Stimulated activated CD4-positive, alpha-beta T cell treated with anti-CD3 and anti-CD28 coated beads, TNF-alpha, amount 100 ng/mL, for 24 hours (primary cell): ENCODE measurements around the gene TXNDC5.

ENCODE experiments used
- DNase-seq, 3 experiments: peaks; one replicate each; pipeline ENCODE4 v3.0.0-alpha.2; 2020; ENCODE audit warnings: low read depth in 3 of 3

The TXNDC5 gene

GRCh38 chr6:7910654-7911344 is at the start of gene TXNDC5:
TSS of gene TXNDC5 (minus strand) at chr6:7910788. CDS start at chr6:7910776, 12 bp downstream.
- peak; percentile 50 to 77 (median 59) for DNase-seq

DNA sequence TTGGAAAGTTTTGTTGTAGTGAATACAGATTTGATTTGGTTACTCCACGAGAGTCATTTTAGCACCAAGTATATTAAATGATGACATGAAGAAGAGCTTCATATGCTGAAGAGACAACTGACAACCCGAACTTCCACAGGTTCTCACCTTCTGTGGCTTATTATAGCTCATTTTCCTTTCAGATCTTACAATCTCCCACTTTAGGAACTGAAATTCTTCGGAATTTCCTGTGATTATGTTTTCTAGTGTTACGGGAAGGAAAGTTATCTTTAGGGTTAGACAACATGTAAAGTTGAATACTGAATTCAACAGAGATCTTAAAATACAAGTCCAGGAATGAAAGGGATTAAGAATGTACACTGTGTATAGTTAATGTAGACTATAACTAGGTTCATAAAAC is 49.6 kb upstream of the TXNDC5 start:
- DNase-seq: no peak

DNA sequence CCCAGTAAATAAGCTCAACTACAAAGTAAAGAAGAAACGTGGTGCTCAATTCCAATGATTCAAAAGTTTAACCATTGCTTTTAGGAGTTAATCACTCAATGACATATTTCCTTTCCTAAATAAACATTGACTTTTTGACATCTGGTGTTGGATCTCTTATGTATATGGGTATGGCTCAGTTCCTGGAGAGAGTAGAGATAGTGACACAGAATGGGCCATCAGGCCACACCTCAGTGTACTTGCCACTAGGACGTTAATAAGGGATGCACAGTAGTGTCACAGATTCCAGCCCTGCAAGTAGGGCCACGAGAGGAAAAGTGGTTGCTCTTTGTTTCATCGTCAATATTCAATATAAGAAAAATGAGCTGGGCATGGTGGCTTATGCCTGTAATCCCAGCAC is 48.9 kb upstream of the TXNDC5 start:
- no peak for DNase-seq

GRCh38 chr6:7958464-7958863 is 47.9 kb upstream of the TXNDC5 start:
- no peak for DNase-seq

DNA sequence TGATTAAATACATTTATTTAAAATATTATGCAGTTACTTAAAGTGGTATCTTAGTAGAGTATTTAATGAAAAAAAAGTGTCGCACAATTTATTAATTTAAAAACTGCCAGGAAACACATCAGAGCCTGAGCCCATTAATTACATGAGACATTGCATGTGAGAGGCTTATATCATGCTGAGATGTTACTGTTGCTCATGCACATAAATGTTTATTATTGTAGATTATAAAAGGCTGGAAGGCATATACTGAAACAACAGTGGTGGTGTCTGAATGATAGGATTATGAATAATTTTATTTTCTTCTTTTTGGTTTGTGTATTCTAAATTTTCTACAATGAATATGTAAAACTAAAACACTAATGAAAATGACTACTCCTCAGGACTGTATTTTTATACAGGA is 45.7 kb upstream of the TXNDC5 start:
- DNase-seq: no peak

DNA sequence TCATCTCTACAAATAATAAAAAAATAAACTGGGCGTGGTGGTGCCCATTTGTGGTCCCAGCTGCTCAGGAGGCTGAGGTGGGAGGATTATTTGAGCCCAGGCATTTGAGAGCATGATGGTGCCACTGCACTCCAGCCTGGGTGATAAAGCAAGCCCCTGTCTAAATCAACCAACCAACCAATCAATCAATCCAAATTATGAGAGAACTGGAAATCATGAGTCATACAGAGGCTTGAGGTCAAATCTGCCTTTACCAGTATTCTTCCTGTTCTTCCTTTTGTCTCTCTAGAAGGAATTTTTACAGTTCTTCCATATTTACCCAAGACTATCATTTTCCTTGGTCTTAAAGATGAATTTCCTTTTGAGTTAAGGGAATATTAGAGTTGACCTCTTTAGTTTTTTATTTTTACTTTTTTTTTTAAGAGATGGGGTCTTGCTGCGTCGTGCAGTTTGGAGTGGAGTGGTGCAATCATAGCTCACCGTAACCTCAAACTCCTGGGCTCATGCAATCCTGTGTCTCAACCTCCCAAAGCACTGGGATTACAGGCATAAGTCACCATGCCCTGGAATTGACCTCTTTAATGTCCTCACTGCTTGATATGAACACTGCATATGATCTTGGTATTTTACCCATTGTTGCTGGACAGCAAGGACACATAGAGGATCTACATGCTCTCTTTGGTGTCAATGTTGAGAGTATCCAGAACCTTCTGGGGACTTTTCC is 44.1 kb upstream of the TXNDC5 start:
- DNase-seq: no peak

DNA sequence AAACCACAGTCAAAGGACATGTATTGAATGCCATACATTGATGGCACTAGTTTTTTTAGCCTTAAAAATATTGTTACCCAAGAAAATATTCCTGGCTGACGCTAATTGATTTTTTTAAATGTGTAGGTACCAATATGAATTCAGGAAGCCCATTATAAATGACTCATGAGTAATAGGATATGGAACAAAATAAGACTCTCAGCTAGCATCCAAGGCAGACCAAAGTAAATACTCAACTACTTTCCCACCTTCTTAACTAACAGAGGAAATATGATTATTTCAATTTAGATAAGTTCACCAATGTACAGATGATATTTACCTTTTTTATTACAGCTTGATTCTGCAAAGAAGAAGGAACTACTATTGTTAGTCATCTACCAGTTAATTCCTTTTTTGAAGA is 43.2 kb upstream of the TXNDC5 start:
- DNase-seq: no peak

GRCh38 chr6:7939864-7940228 is 29.3 kb upstream of the TXNDC5 start:
- DNase-seq: no peak

- no peak for DNase-seq
Measured at GRCh38 chr6:7939184-7939863, 28.7 kb upstream of the TXNDC5 start.

- no peak for DNase-seq
Measured at GRCh38 chr6:7938562-7939183, 28.1 kb upstream of the TXNDC5 start.

DNA sequence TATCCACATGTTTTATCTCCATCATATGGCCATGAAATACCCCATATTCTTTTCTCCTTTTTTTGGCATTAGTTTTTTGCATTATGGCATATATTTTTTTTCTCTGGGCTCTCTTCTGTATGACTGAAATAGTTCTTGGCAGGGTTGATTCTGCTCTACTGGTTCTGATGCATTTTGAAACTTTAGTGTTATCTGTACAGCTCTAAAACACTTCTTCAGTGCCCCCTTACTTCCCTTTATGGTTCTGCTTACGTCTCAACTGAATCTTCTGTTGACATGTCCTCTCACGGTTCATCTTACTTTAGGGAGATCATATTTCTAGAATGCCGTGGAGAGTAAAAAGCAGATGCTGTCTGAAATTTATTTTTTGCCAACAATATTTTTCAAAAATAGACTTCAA is 23.2 kb upstream of the TXNDC5 start:
- no peak for DNase-seq

- no peak for DNase-seq
Measured at GRCh38 chr6:7932625-7933024, 22.0 kb upstream of the TXNDC5 start.

- DNase-seq: no peak
Measured at GRCh38 chr6:7924867-7925266, 14.3 kb upstream of the TXNDC5 start.

DNA sequence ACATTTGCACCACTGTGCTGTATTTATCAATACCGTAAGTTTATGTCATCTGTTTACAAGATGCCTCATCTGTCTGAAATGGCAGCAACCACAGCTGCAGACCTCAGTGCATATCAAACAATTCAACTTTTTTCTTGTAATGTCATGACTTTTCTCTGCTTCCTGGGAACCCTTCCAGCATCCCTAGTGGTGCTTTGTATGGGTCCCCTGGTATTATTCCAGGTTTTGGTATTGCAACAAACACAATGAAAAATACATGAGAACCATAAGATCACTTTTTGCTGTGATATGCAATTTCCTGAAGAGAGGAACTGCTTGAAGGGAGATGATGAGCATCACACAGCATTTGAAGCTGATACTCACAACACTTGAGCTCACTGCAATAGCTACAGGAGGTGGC is 12.0 kb upstream of the TXNDC5 start:
- no peak for DNase-seq

GRCh38 chr6:7921632-7922092 is 11.1 kb upstream of the TXNDC5 start:
- DNase-seq: no peak

DNA sequence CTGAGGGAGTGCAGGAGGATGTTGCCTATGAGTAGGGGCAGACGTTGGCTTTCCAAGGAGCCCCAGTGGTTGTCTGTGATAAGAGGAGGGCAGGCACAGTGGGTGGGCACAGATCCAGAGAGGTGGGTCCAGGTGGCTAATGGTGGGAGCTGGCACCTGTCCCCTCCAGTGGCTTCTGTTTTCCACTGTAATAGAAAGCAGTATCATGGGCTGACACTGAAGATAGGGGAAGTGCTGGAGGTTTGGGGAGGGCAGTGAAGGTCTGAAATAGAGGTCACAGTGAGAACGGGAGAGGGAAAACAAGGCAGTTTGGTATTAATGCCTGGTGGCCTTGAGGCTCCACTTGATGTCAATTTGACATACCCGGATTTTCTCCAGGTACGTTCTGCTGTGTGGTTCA is 10.5 kb upstream of the TXNDC5 start:
- no peak for DNase-seq

DNA sequence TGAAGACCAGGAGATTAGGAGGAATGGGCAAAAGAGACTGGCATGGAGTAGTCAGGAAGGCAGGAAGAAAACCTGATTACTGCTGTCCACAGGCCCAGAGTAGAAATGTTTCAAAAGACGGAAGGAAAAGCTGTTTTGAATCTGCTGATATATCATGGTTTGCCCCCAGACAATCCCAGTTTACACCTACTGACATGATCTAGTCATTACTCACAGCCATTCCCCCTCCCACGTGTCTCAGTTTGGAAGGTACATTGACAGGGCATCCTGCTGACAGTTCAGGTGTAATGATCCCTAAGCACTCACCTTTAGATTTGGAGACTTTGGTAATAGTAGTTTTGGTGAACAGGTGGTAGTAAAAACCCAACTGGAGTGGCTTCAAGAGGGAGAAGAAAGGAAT is 9.8 kb upstream of the TXNDC5 start:
- no peak for DNase-seq

- DNase-seq: peak; percentile 9 to 44 (median 30)
Measured at GRCh38 chr6:7919871-7920270, 9.3 kb upstream of the TXNDC5 start.

- no peak for DNase-seq
Measured at GRCh38 chr6:7918403-7918802, 7.8 kb upstream of the TXNDC5 start.

- no peak for DNase-seq
Measured at GRCh38 chr6:7917729-7918128, 7.1 kb upstream of the TXNDC5 start.

- DNase-seq: no peak
Measured at GRCh38 chr6:7916959-7917358, 6.4 kb upstream of the TXNDC5 start.

DNA sequence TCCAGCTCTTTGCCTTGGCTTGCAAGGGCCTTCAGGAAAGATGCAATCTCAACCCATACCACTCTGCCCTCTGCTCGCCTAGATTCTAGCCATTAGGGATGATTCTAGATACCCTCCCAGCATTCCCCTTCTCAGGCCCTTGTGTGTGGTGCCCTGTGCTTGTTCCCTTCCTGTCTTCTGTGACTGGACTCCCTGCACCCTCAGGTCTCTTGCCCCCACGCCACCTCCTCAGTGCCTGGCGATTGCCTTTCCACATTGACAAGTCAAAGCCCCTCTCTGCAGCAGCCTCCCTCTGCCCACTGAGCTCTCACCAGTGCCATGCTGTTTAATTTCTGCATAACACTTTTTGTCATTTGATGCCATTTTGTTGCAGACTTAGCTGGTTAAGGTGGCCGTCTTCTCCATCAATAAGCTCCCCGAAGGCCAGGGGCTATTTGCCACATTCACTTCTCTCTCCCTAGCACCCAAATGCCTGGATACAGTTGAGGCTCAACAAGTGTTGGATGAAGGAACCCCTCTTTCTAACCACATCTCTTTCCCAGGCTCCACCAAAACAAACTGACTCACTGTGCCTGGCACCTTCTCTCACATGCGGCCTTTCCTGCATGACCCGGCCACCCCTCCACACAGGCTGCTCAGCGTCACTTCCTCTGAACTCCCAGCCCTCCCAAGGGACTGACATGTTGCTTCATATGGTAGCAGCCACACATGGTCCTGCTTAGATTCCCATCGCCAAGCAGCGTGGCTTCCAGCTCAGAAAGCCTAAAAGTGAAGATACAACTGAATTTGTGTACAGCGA is 4.6 kb upstream of the TXNDC5 start:
- no peak for DNase-seq
